ENCODE results near the gene TMEM131L. TPM values are rescaled to one million over a fixed set of nuclear protein-coding genes. Genes with fewer than 3 reads are reported as not detected.

Gene TMEM131L
- total RNA-seq, 1 experiment from 2014 or later: 8.2 TPM

DNA sequence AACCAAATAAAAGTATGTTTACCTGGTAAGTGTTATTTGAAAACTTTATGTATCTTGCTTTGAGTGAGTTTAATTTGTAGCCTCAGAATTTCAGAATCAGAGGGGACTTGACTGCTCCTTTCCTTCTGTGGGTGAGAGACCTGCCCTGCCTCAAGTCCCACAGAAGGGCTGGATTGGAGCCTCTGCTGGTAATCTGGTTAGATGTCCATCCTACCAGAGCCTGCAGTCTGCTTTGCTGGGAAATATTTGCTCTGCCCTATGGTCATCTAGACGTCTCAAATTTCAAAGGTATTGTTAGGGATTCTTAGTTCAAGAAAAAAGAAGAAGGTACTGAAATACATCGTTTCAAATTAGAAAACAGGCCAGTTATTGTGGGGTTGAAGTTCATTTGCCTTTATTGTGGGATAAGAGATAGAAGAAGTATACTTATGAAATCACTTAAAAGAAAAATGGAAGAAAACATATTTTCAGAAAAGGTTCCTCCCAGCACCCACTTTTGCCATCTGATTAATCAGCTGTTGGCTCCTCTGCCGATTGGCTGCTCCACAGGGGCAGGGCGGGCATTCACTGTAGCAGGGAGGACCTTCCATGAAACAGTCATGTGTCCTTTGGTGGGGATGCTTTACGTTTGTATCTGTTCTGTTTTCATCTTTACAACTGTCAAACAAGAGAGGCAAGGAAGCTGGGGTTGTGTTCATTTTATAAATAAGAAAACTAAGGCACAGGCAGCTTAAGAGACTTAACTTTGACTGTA, 144.6 kb downstream of the TMEM131L start:
- DNase-seq (ENCODE audit: low read depth): no peak

GRCh38 chr4:153611679-153612078, 145.5 kb downstream of the TMEM131L start:
- peak; percentile 4 for DNase-seq (ENCODE audit: low read depth)

- no peak for DNase-seq (ENCODE audit: low read depth)
These were observed 146.7 kb downstream of the TMEM131L start for GRCh38 chr4:153612878-153613277.

DNA sequence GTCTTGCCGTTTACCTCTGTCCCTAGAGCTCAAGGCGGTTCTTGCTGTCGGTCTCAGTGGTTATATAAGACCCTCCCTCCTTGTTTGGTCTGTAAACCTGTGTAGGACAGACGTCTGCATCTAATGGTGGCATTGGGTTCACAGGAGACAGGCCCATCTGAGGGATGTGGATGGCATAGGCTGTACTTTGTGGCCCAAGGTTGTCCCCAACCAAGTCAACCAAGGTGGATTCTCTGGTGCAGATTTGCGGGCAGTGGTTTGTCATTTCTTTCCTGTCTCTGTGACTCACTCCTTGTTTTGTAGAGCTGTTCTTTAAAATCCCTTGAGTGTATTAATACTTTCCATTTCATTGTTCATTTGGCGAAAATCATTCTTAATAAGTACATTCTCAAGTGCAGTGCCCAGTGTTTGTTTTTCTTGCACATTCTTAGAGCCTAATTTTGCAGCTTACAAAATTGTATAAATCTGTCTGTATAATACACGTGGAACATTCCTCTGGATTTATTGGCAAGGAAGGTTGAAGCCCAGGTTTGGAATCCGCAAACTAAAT, 149.9 kb downstream of the TMEM131L start:
- DNase-seq (ENCODE audit: low read depth): no peak

- no peak for DNase-seq (ENCODE audit: low read depth)
These were observed 152.7 kb downstream of the TMEM131L start for GRCh38 chr4:153618833-153619232.

DNA sequence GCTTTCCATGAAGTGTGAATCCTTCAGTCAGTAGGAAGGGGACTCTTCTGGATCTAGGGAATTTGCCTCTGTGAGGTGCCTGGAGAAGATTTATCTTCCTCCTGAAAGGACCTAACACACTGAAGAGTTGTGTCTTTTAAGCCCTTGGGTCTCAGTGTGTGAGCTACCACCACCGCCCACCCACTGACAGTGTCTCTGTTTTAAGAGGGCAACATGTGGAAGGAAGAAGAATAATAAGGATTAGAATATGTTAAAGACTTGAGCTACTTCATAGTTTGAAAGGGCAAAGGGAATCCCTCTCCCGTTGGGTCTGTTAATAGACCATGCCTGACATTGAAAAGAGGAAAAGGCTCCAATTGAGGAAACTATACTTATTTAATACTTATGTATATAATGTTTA, 153.7 kb downstream of the TMEM131L start:
- no peak for DNase-seq (ENCODE audit: low read depth)

- no peak for DNase-seq (ENCODE audit: low read depth)
These were observed 154.2 kb downstream of the TMEM131L start for GRCh38 chr4:153620352-153620751.

DNA sequence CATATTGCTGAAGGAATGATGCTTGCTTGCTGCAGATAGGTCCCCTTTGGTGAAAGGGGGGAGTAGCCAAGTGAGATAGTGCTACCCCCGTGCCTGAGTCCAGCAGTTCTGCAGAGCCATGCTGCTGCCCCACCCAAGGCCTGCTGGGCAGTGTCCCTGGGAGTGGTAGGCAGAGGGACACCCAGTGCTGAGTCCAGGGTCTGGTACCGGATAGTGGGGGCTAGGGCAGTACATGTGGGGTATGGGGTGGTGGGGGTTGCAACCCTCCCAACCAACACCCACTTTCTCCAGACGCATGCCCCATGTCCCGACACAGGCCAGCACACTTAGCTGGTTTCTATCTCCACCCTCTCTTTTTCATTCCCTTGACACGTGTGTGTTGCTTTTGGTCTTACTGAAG, 155.9 kb downstream of the TMEM131L start:
- DNase-seq (ENCODE audit: low read depth): no peak

DNA sequence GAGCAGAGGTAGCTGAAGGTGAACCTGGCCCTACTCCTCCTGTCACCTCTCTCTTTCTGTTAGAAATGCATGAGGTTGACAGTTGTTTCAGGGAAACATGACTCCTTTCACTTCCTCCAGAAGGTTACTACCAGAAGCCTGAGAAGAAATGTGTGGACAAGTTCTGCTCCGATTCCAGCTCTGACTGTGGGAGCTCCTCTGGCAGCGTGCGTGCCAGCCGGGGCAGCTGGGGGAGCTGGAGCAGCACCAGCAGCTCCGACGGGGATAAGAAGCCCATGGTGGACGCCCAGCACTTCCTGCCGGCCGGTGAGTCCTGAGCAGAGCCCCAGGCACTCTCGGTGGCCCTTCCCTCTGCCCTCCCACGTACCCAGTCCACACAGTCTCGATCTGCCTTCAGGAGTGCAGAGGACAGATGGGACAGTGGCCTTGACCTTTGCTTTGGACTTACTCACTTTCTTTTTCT, 156.6 kb downstream of the TMEM131L start:
- DNase-seq (ENCODE audit: low read depth): no peak

GRCh38 chr4:153623491-153623890, 157.3 kb downstream of the TMEM131L start:
- no peak for DNase-seq (ENCODE audit: low read depth)

DNA sequence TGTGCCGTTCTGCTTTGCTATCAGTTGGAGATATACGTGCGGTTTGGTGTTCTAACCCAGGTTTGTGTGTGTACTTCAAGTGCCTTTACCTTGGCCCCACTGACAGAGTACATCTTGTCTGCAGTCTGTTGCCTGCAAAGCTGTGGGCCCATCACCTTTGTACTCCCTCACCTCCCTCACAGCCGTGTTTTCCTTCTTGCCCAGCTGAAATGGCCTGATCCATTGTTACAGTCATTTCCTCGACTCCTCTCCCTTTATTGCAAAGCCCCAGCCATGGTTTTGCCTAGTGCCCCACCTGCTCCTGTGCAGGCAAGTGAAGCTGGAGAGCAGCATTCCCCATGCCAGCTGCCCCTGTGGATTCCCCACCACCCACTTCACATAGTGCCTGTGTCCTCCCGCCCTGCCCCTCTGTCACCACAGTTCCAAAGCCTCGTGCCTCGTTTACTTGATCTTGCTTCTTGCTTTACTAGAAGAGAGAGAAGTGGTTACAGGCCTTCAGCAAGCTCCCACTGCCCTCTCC, 162.7 kb downstream of the TMEM131L start:
- no peak for DNase-seq (ENCODE audit: low read depth)

GRCh38 chr4:153629776-153630175, 163.6 kb downstream of the TMEM131L start:
- no peak for DNase-seq (ENCODE audit: low read depth)

DNA sequence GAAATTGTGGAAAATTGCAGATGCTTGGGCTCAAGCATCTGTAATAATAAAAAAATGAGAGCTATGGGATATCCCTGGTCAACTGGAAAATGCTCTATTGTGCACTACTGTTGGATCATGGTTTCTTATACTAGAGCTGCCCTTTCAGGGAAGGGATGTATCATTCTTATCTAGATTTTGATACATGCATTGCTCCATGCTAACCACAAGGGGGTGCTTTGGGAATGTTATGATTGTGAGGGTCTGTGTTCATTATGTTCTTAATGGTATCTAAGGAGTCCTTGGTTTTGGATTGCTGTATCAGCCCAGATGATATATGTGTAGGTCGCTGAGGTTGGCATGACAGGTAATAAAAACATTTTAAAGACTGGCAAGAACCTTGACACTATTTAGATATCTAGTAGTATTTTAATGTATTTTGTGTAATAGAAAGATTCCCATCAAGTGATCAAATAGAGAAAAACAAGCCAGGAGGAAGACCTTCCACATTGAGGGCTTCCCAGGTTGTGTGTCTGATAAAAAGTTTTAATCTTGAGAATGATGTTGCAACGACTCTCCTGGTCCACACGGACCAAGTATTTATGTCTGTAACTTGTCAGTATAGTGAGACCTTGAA, 168.7 kb downstream of the TMEM131L start:
- peak; percentile 23 for DNase-seq (ENCODE audit: low read depth)

DNA sequence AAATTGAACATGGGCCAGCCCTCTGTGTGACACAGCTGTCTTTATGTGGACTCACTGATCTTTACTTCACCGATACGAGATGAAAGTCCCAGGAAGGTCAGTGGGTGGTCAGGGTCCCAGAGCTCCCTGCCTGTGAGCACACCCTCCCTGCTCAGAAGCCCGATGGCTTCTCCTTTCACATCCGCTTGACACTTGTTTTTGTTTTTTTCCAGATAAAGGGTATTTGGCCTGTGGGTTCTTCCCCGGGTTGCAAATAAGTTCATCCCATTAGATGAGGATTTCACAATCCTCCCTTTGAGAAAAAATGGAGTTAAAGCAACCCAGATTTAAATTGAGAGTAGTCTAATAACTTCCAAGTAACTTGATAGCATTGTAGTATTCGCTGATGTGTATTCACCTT, 169.7 kb downstream of the TMEM131L start:
- no peak for DNase-seq (ENCODE audit: low read depth)

DNA sequence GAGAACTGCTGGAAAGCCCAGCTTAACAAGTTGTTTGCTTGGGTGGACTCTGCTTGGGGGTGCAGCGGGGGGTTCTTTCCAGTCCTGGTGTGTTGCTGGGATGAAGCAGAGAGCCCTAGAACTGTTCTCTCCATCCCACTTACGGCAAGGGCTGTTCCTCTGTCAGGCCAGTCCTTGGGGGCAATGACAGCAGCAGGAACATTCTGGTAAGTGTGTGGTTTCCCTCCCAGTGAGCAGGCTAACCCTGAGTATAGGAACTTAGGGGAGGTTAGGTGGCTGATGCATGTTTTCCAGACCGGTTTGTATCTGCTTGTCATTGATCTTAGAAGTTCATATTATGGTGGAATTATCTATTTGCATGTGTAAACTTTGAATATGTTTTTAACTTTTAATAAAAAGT, 171.0 kb downstream of the TMEM131L start:
- DNase-seq (ENCODE audit: low read depth): no peak

DNA sequence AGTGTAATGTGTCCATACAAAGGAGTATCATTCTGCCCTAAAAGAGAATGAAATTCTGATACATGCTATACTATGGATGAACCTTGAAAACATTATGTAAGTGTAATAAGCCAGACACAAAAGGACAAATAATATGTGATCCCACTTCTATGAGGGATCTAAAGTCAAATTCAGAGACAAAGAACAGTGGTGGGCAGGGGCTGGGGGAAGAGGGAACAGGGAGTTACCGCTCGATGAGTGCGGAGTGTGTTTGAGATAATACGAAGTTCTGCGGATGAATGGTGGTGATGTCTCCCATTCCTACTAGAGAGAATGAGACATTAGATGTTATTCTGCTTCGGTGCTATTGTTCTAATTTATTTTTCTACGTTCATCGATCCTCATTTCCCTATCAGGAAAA, 171.9 kb downstream of the TMEM131L start:
- DNase-seq (ENCODE audit: low read depth): no peak

- DNase-seq (ENCODE audit: low read depth): no peak
These were observed 172.8 kb downstream of the TMEM131L start for GRCh38 chr4:153638999-153639398.

- no peak for DNase-seq (ENCODE audit: low read depth)
These were observed 174.0 kb downstream of the TMEM131L start for GRCh38 chr4:153639833-153640802.

- DNase-seq (ENCODE audit: low read depth): no peak
These were observed 175.4 kb downstream of the TMEM131L start for GRCh38 chr4:153641532-153641931.

- peak; percentile 66 for DNase-seq (ENCODE audit: low read depth)
These were observed 177.5 kb downstream of the TMEM131L start for GRCh38 chr4:153643406-153644383.

Measured in M059J (cell line).